HG03354 (cell line): ENCODE data around the gene RAP1GAP.
"Not testable (repeated sequence)": the region's sequence is repeated elsewhere in the genome, so short reads cannot be mapped to it uniquely, and the experiment has no call there.

ENCODE experiments used
- ATAC-seq: cut with Tn5 transposase; IDR thresholded peaks from one replicate; pipeline ENCODE4 v1.9.1; 2021; ENCODE audit warnings: mild to moderate bottlenecking; ENCODE audit not compliant: unreplicated experiment, poor library complexity, severe bottlenecking

Gene RAP1GAP

GRCh38 chr1:21577933-21578332 is 91.2 kb downstream of the RAP1GAP start:
- ATAC-seq = no peak

DNA sequence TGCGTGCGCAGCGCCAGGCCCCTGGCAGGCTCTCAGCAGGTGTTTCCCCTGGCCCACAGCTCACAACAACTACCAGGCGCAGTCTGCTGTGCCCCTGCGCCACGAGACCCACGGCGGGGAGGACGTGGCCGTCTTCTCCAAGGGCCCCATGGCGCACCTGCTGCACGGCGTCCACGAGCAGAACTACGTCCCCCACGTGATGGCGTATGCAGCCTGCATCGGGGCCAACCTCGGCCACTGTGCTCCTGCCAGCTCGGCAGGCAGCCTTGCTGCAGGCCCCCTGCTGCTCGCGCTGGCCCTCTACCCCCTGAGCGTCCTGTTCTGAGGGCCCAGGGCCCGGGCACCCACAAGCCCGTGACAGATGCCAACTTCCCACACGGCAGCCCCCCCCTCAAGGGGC is 91.8 kb downstream of the RAP1GAP start:
- no peak for ATAC-seq

DNA sequence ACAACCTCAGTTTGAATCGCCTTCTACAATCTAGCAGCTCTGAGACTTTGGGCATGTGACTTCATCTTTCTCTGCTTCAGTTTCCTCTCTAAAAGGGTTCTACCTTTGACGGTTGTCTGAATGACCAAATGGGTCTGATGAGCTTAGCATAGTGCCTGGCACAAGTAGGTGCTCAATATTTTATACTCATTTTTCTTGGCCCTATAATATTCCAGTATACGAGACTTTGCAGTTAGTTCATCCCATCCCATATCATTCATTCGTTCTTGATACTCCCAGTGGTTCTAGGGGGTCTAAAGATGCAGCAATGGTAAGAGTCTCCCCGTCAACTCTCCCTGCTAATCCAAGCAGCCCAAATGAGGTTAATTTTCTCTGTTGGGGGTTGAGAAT is 92.4 kb downstream of the RAP1GAP start:
- no peak for ATAC-seq

DNA sequence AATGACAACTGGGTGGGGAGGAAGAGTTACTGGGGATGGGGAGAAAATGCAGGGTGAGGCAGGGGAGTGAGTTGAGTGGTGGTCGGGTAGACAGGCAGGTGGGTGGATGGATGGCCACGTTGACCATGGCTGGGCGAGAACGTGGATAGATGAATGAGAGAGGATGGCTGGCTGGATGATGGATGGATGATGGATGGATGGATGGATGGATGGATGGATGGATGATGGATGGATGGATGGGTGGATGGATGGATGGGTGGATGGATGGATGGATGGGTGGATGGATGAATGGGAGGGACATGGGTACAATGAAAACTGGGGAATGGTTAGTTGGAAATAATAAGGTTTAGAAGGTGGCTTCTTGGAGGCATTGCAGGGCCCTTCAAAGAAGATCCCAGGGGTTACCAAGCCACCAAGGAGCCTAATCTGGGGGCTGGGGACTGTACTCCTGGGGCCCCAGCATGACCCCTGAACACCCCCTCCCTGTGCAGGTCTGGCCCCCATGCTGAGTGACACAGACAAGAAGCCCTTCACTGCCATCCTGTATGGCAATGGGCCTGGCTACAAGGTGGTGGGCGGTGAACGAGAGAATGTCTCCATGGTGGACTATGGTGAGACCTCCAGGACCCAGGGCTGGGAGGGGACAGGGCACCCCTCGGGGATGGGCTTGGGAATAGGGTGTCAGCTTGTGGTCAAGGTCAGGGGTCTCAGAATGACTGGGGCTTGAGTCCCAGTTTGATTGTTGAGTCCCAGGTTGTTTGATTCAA is 92.9 kb downstream of the RAP1GAP start:
- ATAC-seq = no peak

DNA sequence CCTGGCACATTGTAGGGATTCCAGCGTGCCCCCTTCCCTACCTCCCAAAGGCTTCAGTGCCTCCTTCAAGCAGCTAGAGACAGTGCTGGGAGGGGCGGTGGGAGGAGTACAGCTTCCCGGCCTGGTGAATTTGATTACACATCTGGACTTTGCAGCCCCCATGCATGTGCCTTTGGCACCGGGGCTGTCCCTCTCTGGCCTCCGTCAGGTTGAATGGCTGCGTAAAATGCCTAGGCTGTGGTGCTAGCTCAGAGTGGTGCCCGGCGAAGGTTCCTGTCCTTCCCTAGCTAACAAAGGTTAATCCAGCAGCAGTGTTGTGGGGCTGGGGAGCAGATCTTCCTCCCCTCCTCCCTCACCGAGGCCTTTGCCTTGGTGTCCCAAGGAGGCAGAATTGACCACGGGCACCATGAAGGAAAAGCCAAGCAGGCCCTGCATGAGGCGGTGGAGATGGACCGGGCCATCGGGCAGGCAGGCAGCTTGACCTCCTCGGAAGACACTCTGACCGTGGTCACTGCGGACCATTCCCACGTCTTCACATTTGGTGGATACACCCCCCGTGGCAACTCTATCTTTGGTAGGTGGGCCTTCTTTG is 93.7 kb downstream of the RAP1GAP start:
- ATAC-seq = no peak

DNA sequence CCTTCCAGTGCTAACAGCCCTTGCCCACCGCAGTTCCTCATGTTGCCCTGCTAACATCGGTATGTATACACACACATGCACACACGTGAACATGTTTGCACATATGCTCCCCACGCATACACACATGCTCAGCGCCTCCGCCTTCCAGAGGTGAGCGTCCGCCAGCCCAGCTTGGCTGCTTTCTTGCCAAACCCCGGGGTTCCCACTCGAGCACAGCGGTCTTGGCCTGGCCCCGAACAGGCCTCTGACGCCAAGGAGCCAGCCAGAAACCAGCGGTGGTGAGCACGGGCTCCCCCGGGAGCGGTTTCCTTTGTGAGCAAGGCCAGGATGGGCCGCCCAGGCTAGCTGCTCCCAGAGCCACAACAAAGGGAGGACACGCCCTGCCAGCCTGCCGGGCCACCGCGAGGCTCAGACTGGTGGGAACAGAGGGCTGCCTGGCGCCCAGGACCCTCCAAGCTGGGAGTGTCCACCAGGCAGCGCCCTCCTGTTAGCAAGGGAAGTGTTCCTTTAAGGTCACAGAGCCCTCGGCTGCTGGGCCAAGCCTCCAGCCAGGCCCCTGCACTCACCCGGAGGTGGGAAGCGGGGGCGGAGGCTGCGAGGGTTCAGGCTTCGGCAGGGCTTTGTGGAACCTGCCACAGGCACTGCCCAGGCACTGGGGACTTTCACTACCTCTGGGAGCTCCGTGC is 94.5 kb downstream of the RAP1GAP start:
- no peak for ATAC-seq

GRCh38 chr1:21573971-21574465 is 95.1 kb downstream of the RAP1GAP start:
- ATAC-seq = no peak

GRCh38 chr1:21573475-21573874 is 95.7 kb downstream of the RAP1GAP start:
- ATAC-seq = no peak

DNA sequence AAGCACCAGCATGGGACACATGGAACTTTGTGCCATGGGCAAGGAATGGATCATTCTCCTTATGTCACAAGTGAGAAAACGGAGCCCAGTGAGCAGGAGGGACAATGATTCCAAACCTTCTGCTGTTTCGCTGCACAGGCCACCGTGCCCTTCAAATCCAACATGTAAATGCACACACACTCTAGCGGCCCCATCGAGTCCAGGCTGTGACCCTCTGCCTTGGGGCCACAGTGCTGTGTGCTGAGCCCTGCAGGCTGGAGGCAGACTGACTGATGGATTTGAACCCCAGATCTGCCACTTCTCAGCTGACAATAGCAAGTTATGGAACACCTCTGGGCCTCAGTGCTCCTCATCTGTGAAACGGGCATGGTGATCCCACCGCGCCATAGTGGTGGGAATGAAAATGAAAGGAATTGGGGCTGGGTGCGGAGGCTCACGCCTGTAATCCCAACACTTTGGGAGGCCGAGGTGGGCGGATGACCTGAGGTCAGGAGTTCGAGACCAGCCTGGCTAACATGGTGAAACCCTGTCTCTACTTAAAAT is 96.4 kb downstream of the RAP1GAP start:
- ATAC-seq = no peak

DNA sequence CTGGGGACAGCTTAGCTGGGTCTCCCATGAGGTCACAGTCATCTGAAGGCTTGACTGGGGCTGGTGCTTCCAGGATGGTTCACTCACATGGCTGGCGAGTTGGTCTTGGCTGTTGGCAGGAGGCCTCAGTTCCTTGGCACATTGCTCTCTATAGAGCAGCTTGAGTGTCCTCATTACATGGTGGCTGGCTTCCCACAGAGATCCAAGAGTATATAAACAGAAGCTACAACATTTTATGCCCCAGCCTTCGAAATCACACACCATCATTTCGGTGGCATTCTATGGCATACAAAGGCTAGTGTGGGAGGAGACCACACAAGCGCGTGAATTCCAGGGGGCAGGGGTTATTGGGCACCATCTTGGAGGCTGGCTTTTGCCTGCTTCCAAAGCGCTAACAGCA is 96.9 kb downstream of the RAP1GAP start:
- ATAC-seq = no peak

GRCh38 chr1:21570885-21571284 is 98.3 kb downstream of the RAP1GAP start:
- ATAC-seq = no peak

GRCh38 chr1:21570528-21570875 is 98.7 kb downstream of the RAP1GAP start:
- ATAC-seq = no peak

DNA sequence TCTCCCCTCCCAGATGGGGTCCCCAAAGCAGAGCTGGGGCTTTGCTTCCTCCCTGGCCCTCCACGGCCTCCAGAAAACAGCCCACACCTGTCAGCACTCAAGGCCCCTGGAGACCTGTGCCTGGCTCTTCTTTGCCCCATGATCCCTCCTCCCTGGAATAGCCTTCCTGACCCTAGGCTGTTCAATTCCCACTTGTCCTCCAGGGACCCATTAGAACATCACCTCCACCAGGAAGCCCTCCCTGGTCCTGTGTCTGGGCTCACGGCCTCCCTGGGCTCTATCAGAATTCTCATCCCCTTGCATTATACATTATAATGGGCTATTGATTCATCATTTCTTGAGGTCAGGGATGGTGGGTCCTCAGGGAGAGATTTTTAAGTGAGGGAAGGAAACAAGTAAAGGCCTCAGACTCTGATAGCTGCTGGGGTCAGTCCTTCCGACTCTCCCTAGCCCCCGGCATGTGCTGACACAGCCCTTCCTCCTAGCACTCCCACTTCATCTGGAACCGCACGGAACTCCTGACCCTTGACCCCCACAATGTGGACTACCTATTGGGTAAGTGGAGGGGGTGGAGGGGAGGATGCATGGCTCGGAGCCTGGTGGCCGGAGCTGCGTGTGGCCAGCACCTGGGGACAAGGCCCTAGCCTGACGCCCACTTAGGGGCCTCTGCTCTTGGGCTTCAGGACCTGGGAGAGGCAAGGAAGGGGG is 99.2 kb downstream of the RAP1GAP start:
- no peak for ATAC-seq

DNA sequence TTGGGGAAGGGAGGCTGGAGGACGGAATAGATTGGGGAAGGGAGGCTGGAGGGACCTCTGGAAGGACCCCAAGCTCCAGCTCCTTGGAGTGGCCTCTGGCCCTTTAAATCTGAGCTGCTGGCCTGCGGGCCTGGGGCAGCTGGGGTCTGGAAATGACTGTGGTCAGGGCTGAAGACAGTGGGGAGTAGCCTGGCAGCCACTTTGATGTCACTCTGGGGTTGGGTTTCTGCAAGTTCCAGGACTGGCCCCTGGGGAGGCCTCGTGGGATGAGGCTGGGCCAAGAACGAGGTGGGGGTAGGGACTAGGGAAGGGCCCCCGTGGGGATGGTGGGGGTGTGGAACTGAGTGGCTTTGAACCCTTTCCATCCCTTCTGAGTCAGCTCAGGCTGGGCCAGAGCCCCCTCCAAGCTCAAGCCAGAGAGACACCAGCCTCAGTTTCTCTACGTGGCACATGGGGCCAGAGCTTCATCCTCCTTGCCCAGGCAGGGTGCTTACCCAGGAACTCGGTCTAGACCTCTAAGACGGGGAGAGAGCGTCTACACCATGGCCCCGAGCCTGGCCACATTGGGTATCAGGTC is 100.3 kb downstream of the RAP1GAP start:
- no peak for ATAC-seq

- no peak for ATAC-seq
Observed at GRCh38 chr1:21568006-21568746, 101.0 kb downstream of the RAP1GAP start.

DNA sequence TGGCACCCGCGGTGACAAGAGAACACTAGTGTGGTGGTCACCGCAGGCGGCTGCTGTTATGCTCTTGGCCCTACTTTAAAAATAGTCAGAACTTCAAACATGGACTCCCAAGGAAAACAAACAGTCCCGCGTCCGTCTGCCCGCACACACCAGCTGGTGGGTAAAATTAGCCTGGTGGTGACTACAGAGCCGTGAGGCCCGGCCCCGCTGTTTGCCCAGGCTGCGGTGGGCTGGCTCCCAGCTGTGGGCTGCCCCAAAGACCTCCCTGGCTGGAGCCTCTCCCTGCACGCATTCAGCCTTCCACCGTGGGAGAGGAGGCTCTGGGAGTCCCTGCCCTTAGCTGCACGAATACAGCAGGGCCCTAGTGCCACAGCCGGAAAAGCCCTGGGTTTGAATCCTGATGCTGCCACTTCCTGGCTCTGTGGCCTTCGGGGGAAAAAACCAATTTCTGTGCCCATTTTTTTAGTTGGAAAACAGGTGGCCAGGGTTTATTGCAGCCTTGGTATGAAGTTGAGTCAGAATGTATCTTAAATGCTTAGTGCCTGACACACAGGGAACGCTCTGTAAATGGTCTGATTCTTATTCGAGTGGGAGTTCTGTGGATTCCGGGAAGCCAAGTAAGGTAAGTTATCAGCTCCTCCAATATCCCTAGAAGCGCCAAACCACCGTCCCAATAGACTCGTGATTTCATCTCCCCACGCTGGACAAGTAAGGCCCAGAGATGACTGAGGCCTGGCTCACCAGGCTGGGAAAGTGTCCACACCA is 101.7 kb downstream of the RAP1GAP start:
- no peak for ATAC-seq

GRCh38 chr1:21566361-21566760 is 102.8 kb downstream of the RAP1GAP start:
- not testable (repeated sequence) for ATAC-seq

GRCh38 chr1:21565285-21565684 is 103.9 kb downstream of the RAP1GAP start:
- ATAC-seq = no peak
